Cardiac fibroblast (primary cell): Measurements from ENCODE around the gene ODAPH.
A peak's percentile ranks its signal among the peaks of the same experiment; 100 is the strongest.

Experiments used
- DNase-seq, 2 donors: peaks; one replicate each; pipeline versions ENCODE4 v3.0.0 to v3.0.0-alpha.2; 2010; ENCODE audit warnings: low read depth in 2 of 2
- H3K4me3 ChIP-seq, 2 donors: replicated peaks in 1 of 2; 1 replicate in 1 of 2; 2 replicates in 1 of 2; pipeline ENCODE4 v1.5.1; 2011; ENCODE audit warnings: low read depth in 2 of 2, low read length in 2 of 2, mild to moderate bottlenecking in 2 of 2, moderate library complexity in 1 of 2
- TF ChIP-seq, protein P1 (sequence below): IDR thresholded peaks from one replicate; pipeline ENCODE4 v1.5.1; 2011; ENCODE audit warnings: low read depth, mild to moderate bottlenecking, low read length, inconsistent platforms

ODAPH gene

DNA sequence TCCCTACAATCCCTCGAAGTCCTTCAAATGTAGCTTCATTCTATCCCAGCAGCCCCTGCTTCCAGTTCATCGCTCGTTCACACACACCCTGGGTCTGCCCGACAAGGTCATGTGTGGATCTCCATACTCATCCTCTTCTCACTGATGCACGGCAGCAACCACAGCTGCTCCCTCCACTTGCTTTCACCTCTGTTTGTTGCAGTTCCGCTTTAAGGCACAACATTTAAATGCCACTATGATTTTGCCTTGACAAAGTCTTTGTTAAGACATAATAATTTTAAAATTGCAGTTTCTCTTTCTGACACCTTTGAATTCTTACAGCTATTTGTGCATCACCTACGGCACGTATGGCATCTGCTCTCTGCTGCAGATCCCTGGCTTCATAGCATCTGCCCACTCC is 1.8 kb downstream of the ODAPH start:
- no peak overlapping the region for H3K4me3 ChIP-seq
- TF ChIP-seq, protein P1, sequence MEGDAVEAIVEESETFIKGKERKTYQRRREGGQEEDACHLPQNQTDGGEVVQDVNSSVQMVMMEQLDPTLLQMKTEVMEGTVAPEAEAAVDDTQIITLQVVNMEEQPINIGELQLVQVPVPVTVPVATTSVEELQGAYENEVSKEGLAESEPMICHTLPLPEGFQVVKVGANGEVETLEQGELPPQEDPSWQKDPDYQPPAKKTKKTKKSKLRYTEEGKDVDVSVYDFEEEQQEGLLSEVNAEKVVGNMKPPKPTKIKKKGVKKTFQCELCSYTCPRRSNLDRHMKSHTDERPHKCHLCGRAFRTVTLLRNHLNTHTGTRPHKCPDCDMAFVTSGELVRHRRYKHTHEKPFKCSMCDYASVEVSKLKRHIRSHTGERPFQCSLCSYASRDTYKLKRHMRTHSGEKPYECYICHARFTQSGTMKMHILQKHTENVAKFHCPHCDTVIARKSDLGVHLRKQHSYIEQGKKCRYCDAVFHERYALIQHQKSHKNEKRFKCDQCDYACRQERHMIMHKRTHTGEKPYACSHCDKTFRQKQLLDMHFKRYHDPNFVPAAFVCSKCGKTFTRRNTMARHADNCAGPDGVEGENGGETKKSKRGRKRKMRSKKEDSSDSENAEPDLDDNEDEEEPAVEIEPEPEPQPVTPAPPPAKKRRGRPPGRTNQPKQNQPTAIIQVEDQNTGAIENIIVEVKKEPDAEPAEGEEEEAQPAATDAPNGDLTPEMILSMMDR: no peak
- DNase-seq: no peak

DNA sequence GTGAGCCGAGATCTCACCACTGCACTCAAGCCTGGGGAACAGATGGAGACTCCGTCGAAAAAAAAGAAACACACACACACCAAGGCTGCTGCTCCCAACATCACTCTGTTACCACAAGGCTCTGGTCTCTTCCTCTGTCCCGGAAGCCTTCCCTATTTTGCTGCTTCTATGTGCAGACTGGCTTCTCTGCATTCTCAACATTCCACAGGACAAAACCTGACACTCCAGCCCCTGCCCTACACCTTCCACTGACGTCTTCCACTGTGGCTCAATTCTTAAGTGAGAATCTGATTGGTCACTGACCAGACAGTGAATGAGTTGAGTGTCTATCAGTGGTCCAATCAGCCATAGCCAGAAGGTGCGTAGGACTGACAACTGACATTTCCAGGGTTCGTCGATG is 5.9 kb downstream of the ODAPH start:
- peak; percentile 8 to 16 for DNase-seq
- H3K4me3 ChIP-seq: no peak overlapping the region
- TF ChIP-seq, protein P1: no peak

DNA sequence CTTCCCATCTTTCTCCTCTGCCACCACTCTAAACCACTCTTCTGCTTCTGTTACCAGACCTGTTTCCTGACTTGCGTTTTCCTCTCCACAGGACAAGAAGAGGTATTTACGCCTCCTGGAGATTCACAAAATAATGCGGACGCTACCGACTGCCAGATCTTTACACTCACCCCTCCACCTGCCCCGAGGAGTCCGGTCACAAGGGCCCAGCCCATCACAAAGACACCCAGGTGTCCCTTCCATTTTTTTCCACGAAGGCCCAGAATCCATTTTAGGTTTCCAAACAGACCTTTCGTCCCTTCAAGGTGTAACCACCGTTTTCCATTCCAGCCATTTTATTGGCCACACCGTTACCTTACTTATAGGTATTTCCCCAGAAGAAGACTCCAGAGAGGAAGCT is 8.2 kb downstream of the ODAPH start:
- TF ChIP-seq, protein P1: no peak
- H3K4me3 ChIP-seq: no peak overlapping the region
- no peak for DNase-seq

DNA sequence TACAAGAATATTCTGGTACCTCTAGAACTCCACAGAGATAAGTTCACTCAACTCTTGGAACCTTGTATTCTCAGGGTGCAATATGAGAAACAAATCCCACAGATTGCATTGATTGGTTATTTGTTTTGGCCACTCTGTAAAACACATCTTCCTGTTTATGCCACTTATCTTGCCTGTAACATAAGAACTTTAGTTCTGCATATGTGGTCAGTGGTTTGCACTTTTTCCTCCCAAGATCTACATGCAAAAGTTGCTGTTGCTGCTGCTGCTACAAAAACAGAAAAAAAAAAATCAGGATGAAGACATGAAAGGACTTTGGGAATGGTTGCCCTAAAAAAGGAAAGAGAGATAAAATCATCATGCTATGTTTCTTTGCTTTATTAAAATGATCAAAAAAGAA is 9.6 kb downstream of the ODAPH start:
- TF ChIP-seq, protein P1: no peak
- DNase-seq: no peak
- no peak overlapping the region for H3K4me3 ChIP-seq

DNA sequence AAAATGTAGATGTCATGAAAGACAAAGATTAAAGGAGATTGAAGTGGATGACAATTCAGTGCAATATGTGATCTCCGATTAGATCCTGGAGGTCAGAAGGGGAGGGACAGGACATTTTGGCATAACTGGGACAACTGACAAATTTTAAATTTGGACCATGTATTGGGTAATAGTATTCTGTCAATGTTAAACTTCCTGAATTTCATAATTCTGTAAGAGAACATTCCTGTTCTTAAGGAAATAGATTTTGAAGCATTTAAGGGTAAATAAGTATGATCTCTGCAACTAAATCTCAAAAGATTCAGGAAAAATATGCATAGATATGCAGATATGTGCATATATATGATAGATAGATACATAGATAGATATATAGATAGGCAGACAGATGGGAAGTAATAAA is 11.0 kb downstream of the ODAPH start:
- TF ChIP-seq, protein P1: no peak
- no peak overlapping the region for H3K4me3 ChIP-seq
- no peak for DNase-seq

DNA sequence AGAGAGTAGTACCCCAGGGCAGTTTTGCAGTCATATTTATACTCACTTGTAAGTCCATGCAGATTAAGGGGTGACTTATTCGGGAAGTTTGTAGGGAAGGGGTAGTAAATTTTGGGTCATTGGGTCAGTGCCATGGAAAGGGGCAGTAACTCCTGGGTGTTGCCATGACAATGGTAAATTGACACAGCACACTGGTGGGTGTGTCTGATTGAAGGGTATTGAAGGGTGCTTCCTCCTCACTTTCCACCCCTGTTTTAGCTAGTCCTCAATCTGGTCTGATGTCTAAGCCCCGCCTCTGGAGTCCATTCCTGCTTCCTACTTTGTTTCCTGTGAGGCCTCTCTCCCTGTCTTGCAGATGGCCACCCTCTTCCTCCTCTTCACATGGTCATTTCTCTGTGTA is 11.9 kb downstream of the ODAPH start:
- no peak for DNase-seq
- TF ChIP-seq, protein P1: no peak
- no peak overlapping the region for H3K4me3 ChIP-seq

DNA sequence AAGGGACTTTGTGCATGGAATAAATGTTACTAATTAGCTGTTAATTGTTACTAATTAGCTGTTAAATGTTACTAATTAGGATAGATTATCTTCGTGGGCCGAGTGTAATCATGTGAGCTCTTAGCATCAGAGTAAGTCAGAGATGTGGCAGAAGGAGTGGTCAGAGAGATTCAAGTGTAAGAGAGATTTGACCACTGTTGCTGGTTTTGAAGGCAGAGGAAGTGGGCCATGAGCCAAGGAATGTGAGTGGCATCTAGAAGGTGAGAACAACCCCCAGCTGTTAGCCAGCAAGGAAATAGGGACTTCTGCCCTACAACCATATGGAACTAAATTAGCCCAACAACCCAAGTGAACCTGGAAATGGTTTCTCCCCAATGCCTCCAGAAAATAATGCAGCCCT is 28.2 kb downstream of the ODAPH start:
- peak; percentile 3 to 24 for DNase-seq
- TF ChIP-seq, protein P1: no peak
- H3K4me3 ChIP-seq: no peak overlapping the region
